ENCODE results near the gene TTYH1.

TTYH1 gene

GRCh38 chr19:54484451-54484850, 69.2 kb downstream of the TTYH1 start:
- no peak for DNase-seq

GRCh38 chr19:54485851-54486250, 70.6 kb downstream of the TTYH1 start:
- no peak for DNase-seq
